GM12878 (cell line): ENCODE measurements around the gene DUSP16. TPM values are rescaled to one million over a fixed set of nuclear protein-coding genes. Genes with fewer than 3 reads are reported as not detected.

Source experiments
- CBX3 ChIP-seq: fragments of 200-600 bp; sonication (generic); IDR thresholded peaks from 2 replicates; pipeline ENCODE4 v1.6.1; 2016; ENCODE audit warnings: low read depth, borderline replicate concordance
- CHD4 ChIP-seq: fragments of 200-600 bp; sonication (generic); IDR thresholded peaks from 2 replicates; pipeline ENCODE4 v1.6.1; 2016; ENCODE audit warnings: mild to moderate bottlenecking
- GATAD2B ChIP-seq: fragments of 450-650 bp; conservative IDR thresholded peaks from 2 replicates; pipeline ENCODE4 v1.6.1; 2017; ENCODE audit warnings: low read depth, mild to moderate bottlenecking, moderate library complexity
- MYB ChIP-seq: fragments of 150-350 bp; IDR thresholded peaks from 2 replicates; pipeline ENCODE4 v1.6.1; 2014; ENCODE audit warnings: mild to moderate bottlenecking, low read depth, low read length, borderline replicate concordance
- MYC ChIP-seq: IDR thresholded peaks from 2 replicates; pipeline ENCODE4 v1.6.1; 2011; ENCODE audit warnings: mild to moderate bottlenecking, low read length, moderate library complexity, inconsistent platforms; ENCODE audit not compliant: insufficient read depth, insufficient replicate concordance, insufficient read length, severe bottlenecking
- NBN ChIP-seq: fragments of 450-650 bp; IDR thresholded peaks from 2 replicates; pipeline ENCODE4 v1.6.1; 2016
- NRF1 ChIP-seq: conservative IDR thresholded peaks from 2 replicates; pipeline ENCODE4 v1.6.1; 2011; ENCODE audit warnings: mild to moderate bottlenecking, low read depth, low read length, improper control_type of control experiment
- POLR2A ChIP-seq: IDR thresholded peaks from 2 replicates; pipeline ENCODE4 v1.6.1; 2011; ENCODE audit warnings: low read depth, mild to moderate bottlenecking, low read length
- SIN3A ChIP-seq: IDR thresholded peaks from 2 replicates; pipeline ENCODE4 v1.6.1; 2012; ENCODE audit warnings: low read depth, low read length, improper control_type of control experiment
- SP1 ChIP-seq: IDR thresholded peaks from one replicate; pipeline ENCODE4 v1.6.1; 2011; ENCODE audit warnings: low read depth, low read length
- STAT3 ChIP-seq: IDR thresholded peaks from 2 replicates; pipeline ENCODE4 v1.6.1; 2011; ENCODE audit warnings: low read depth, low read length, improper control_type of control experiment
- ZNF207 ChIP-seq: fragments of 450-650 bp; IDR thresholded peaks from 2 replicates; pipeline ENCODE4 v1.6.1; 2014; ENCODE audit warnings: antibody characterized with exemption, mild to moderate bottlenecking, borderline replicate concordance
- ZNF622 ChIP-seq: fragments of 450-650 bp; IDR thresholded peaks from 2 replicates; pipeline ENCODE4 v1.6.1; 2017; ENCODE audit warnings: mild to moderate bottlenecking, inconsistent platforms
- polyA plus RNA-seq, 11 experiments: library from polyadenylated mRNA; depleted of rRNA in 4 of 11; unstranded in 6 of 11; stranded (reverse) in 5 of 11; fragments of >200 nt; fragmentation: Nextera tagmentation in 4 of 11; fragmentation: Illumina TruSeq in 1 of 11; extraction: Ambion mirVana in 4 of 11; extraction: Trizol in 1 of 11; gene quantifications; 1 replicate in 1 of 11; 2 replicates in 10 of 11; pipeline versions ENCODE4 v1.2.1 to v1.2.3, GENCODE V29; 2011 to 2016; ENCODE audit warnings: inconsistent platforms in 2 of 11, missing spikeins in 2 of 11, low read depth in 1 of 11
- total RNA-seq, 4 experiments: library from RNA; depleted of rRNA in 3 of 4; stranded (reverse); fragments of >200 nt in 3 of 4; fragmentation: Illumina TruSeq in 1 of 4; extraction: Trizol in 1 of 4; gene quantifications; 2 replicates each; pipeline versions ENCODE4 v1.2.1 to v1.2.3, GENCODE V29; 2013 to 2021
- TF ChIP-seq, protein P1 (sequence below): fragments of 450-650 bp; formaldehyde crosslinking; IDR thresholded peaks from 2 replicates; pipeline ENCODE4 v1.4.0; 2020; ENCODE audit warnings: mild to moderate bottlenecking, moderate library complexity
- TF ChIP-seq, protein P2 (sequence below): IDR thresholded peaks from 2 replicates; pipeline ENCODE4 v1.6.1; 2012; ENCODE audit warnings: mild to moderate bottlenecking, low read depth, low read length
- TF ChIP-seq, protein P3 (sequence below), 3 experiments: IDR thresholded peaks in 2 of 3; conservative IDR thresholded peaks in 1 of 3; 2 replicates each; pipeline ENCODE4 v1.5.1; 2011; ENCODE audit warnings: low read depth in 3 of 3, low read length in 3 of 3, mild to moderate bottlenecking in 3 of 3, control low read depth in 2 of 3, moderate library complexity in 2 of 3, inconsistent platforms in 1 of 3, mixed read lengths in 1 of 3; ENCODE audit not compliant: control insufficient read depth in 2 of 3, insufficient read depth in 1 of 3; ENCODE audit errors: extremely low read depth in 1 of 3
- TF ChIP-seq, protein P4 (sequence below): fragments of 450-650 bp; IDR thresholded peaks from 2 replicates; pipeline ENCODE4 v1.6.1; 2018; ENCODE audit warnings: mild to moderate bottlenecking, low read depth, moderate library complexity; ENCODE audit not compliant: partially characterized antibody

Gene DUSP16
- total and polyA plus RNA-seq, 10 of the 15 experiments (the other 5 are each of a cell fraction or from before 2014, with no cell fraction given) = 3.9 to 75.3 (median 26.8) TPM

DNA sequence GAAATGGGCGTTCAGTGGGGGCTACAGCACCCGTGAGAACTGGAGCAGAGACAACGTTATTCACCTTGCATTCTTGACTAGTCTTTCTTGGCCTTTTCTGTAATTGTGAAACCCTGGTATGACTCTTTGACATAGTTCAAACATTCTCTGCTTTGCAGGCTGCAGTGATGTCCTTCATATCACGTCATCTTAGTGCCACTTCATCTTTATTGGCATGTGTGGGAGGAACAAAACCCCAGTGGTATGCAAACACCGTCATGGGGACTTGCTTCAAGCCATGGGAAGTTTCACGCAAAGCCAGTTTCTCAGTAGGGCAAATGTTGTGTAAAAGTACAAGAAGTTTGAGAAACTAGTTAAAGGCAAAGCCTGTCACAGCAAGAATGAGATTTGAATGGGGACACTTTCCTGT, 20.2 kb upstream of the DUSP16 start (continued):
- TF ChIP-seq SIN3A (no peak), NRF1 (no peak), CBX3 (no peak), POLR2A (peak; percentile 36; the same call in 1 of the 2 replicates), GATAD2B (peak; percentile 100), SP1 (peak; percentile 76), CHD4 (no peak), ZNF207 (no peak), MYB (peak; percentile 77; the same call in 1 of the 2 replicates), STAT3 (peak; percentile 60; the same call in 1 of the 2 replicates), MYC (no peak), ZNF622 (no peak), NBN (peak; percentile 92; the same call in 1 of the 2 replicates)
- TF ChIP-seq, protein P1, sequence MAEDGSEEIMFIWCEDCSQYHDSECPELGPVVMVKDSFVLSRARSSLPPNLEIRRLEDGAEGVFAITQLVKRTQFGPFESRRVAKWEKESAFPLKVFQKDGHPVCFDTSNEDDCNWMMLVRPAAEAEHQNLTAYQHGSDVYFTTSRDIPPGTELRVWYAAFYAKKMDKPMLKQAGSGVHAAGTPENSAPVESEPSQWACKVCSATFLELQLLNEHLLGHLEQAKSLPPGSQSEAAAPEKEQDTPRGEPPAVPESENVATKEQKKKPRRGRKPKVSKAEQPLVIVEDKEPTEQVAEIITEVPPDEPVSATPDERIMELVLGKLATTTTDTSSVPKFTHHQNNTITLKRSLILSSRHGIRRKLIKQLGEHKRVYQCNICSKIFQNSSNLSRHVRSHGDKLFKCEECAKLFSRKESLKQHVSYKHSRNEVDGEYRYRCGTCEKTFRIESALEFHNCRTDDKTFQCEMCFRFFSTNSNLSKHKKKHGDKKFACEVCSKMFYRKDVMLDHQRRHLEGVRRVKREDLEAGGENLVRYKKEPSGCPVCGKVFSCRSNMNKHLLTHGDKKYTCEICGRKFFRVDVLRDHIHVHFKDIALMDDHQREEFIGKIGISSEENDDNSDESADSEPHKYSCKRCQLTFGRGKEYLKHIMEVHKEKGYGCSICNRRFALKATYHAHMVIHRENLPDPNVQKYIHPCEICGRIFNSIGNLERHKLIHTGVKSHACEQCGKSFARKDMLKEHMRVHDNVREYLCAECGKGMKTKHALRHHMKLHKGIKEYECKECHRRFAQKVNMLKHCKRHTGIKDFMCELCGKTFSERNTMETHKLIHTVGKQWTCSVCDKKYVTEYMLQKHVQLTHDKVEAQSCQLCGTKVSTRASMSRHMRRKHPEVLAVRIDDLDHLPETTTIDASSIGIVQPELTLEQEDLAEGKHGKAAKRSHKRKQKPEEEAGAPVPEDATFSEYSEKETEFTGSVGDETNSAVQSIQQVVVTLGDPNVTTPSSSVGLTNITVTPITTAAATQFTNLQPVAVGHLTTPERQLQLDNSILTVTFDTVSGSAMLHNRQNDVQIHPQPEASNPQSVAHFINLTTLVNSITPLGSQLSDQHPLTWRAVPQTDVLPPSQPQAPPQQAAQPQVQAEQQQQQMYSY (CRISPR knock-in tag) = no peak
- TF ChIP-seq, protein P2, sequence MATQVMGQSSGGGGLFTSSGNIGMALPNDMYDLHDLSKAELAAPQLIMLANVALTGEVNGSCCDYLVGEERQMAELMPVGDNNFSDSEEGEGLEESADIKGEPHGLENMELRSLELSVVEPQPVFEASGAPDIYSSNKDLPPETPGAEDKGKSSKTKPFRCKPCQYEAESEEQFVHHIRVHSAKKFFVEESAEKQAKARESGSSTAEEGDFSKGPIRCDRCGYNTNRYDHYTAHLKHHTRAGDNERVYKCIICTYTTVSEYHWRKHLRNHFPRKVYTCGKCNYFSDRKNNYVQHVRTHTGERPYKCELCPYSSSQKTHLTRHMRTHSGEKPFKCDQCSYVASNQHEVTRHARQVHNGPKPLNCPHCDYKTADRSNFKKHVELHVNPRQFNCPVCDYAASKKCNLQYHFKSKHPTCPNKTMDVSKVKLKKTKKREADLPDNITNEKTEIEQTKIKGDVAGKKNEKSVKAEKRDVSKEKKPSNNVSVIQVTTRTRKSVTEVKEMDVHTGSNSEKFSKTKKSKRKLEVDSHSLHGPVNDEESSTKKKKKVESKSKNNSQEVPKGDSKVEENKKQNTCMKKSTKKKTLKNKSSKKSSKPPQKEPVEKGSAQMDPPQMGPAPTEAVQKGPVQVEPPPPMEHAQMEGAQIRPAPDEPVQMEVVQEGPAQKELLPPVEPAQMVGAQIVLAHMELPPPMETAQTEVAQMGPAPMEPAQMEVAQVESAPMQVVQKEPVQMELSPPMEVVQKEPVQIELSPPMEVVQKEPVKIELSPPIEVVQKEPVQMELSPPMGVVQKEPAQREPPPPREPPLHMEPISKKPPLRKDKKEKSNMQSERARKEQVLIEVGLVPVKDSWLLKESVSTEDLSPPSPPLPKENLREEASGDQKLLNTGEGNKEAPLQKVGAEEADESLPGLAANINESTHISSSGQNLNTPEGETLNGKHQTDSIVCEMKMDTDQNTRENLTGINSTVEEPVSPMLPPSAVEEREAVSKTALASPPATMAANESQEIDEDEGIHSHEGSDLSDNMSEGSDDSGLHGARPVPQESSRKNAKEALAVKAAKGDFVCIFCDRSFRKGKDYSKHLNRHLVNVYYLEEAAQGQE = no peak
- TF ChIP-seq, protein P3, sequence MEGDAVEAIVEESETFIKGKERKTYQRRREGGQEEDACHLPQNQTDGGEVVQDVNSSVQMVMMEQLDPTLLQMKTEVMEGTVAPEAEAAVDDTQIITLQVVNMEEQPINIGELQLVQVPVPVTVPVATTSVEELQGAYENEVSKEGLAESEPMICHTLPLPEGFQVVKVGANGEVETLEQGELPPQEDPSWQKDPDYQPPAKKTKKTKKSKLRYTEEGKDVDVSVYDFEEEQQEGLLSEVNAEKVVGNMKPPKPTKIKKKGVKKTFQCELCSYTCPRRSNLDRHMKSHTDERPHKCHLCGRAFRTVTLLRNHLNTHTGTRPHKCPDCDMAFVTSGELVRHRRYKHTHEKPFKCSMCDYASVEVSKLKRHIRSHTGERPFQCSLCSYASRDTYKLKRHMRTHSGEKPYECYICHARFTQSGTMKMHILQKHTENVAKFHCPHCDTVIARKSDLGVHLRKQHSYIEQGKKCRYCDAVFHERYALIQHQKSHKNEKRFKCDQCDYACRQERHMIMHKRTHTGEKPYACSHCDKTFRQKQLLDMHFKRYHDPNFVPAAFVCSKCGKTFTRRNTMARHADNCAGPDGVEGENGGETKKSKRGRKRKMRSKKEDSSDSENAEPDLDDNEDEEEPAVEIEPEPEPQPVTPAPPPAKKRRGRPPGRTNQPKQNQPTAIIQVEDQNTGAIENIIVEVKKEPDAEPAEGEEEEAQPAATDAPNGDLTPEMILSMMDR (IDR thresholded peaks at IDR 0.05 in 2 of 3, conservative IDR thresholded peaks at IDR 0.05 in 1 of 3; ENCODE audit: control insufficient read depth in 2 of 3, extremely low read depth in 1 of 3, insufficient read depth in 1 of 3, low read depth in 3 of 3, low read length in 3 of 3) = no peak
- TF ChIP-seq, protein P4, sequence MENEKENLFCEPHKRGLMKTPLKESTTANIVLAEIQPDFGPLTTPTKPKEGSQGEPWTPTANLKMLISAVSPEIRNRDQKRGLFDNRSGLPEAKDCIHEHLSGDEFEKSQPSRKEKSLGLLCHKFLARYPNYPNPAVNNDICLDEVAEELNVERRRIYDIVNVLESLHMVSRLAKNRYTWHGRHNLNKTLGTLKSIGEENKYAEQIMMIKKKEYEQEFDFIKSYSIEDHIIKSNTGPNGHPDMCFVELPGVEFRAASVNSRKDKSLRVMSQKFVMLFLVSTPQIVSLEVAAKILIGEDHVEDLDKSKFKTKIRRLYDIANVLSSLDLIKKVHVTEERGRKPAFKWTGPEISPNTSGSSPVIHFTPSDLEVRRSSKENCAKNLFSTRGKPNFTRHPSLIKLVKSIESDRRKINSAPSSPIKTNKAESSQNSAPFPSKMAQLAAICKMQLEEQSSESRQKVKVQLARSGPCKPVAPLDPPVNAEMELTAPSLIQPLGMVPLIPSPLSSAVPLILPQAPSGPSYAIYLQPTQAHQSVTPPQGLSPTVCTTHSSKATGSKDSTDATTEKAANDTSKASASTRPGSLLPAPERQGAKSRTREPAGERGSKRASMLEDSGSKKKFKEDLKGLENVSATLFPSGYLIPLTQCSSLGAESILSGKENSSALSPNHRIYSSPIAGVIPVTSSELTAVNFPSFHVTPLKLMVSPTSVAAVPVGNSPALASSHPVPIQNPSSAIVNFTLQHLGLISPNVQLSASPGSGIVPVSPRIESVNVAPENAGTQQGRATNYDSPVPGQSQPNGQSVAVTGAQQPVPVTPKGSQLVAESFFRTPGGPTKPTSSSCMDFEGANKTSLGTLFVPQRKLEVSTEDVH = no peak
